NB4 (cell line): Measurements from ENCODE around the gene CCDC15.

Experiments used
- MYC ChIP-seq: IDR thresholded peaks from 2 replicates; pipeline ENCODE4 v1.6.1; 2011; ENCODE audit warnings: low read depth, low read length
- POLR2A ChIP-seq: IDR thresholded peaks from 2 replicates; pipeline ENCODE4 v1.6.1; 2011; ENCODE audit warnings: mild to moderate bottlenecking; ENCODE audit not compliant: insufficient read length; ENCODE audit errors: extremely low read depth

- TF ChIP-seq MYC (no peak), POLR2A (no peak)
These were observed 1.0 kb downstream of the CCDC15 start for GRCh38 chr11:124955035-124955434.
